ENCODE data around the gene LRMDA.

LRMDA gene

GRCh38 chr10:75836064-75836463, 404.6 kb downstream of the LRMDA start:
- DNase-seq (ENCODE audit: low spot score), result no peak

- DNase-seq (ENCODE audit: low spot score), result no peak
Measured at GRCh38 chr10:75838486-75838885, 407.1 kb downstream of the LRMDA start.

GRCh38 chr10:75839020-75839419, 407.6 kb downstream of the LRMDA start:
- no peak for DNase-seq (ENCODE audit: low spot score)

- peak; percentile 3 for DNase-seq (ENCODE audit: low spot score)
Measured at GRCh38 chr10:75841266-75841665, 409.8 kb downstream of the LRMDA start.

GRCh38 chr10:75845176-75845947, 413.9 kb downstream of the LRMDA start:
- DNase-seq (ENCODE audit: low spot score), result no peak

- DNase-seq (ENCODE audit: low spot score), result no peak
Measured at GRCh38 chr10:75847477-75847876, 416.1 kb downstream of the LRMDA start.

- DNase-seq (ENCODE audit: low spot score), result no peak
Measured at GRCh38 chr10:75851580-75852345, 420.3 kb downstream of the LRMDA start.

- no peak for DNase-seq (ENCODE audit: low spot score)
Measured at GRCh38 chr10:75852851-75853484, 421.5 kb downstream of the LRMDA start.

- no peak for DNase-seq (ENCODE audit: low spot score)
Measured at GRCh38 chr10:75857269-75857846, 425.9 kb downstream of the LRMDA start.

- DNase-seq (ENCODE audit: low spot score), result no peak
Measured at GRCh38 chr10:75857896-75858295, 426.5 kb downstream of the LRMDA start.

GRCh38 chr10:75858339-75858738, 426.9 kb downstream of the LRMDA start:
- DNase-seq (ENCODE audit: low spot score), result no peak

- no peak for DNase-seq (ENCODE audit: low spot score)
Measured at GRCh38 chr10:75859141-75859540, 427.7 kb downstream of the LRMDA start.

GRCh38 chr10:75860009-75860408, 428.6 kb downstream of the LRMDA start:
- DNase-seq (ENCODE audit: low spot score), result no peak

GRCh38 chr10:75861582-75861981, 430.2 kb downstream of the LRMDA start:
- DNase-seq (ENCODE audit: low spot score), result no peak

GRCh38 chr10:75862935-75863334, 431.5 kb downstream of the LRMDA start:
- DNase-seq (ENCODE audit: low spot score), result no peak

- DNase-seq (ENCODE audit: low spot score), result no peak
Measured at GRCh38 chr10:75864717-75865116, 433.3 kb downstream of the LRMDA start.

GRCh38 chr10:75865413-75866299, 434.2 kb downstream of the LRMDA start:
- DNase-seq (ENCODE audit: low spot score), result no peak

- no peak for DNase-seq (ENCODE audit: low spot score)
Measured at GRCh38 chr10:75866300-75866625, 434.8 kb downstream of the LRMDA start.

GRCh38 chr10:75866731-75867130, 435.3 kb downstream of the LRMDA start:
- DNase-seq (ENCODE audit: low spot score), result no peak

- no peak for DNase-seq (ENCODE audit: low spot score)
Measured at GRCh38 chr10:75868574-75868973, 437.1 kb downstream of the LRMDA start.

- DNase-seq (ENCODE audit: low spot score), result no peak
Measured at GRCh38 chr10:75870039-75870645, 438.7 kb downstream of the LRMDA start.

Data from cerebellar cortex (tissue), 1 donor.